Measurements from ENCODE around the gene ZNF26.
"Not testable (repeated sequence)": the region's sequence is repeated elsewhere in the genome, so short reads cannot be mapped to it uniquely, and the experiment has no call there.

ZNF26 gene

GRCh38 chr12:132986001-132986884 lies at the start of gene ZNF26:
ZNF26 (plus strand) TSS chr12:132986367; CDS start chr12:132986841, 474 bp downstream.
- DNase-seq, result peak; percentile 60 to 82 (median 76)

- DNase-seq, result not testable (repeated sequence)
Measured at GRCh38 chr12:132936921-132937320, 49.2 kb upstream of the ZNF26 start.

GRCh38 chr12:132937476-132937875 lies 48.7 kb upstream of the ZNF26 start:
- no peak for DNase-seq

- not testable (repeated sequence) for DNase-seq
Measured at GRCh38 chr12:132938807-132939206, 47.4 kb upstream of the ZNF26 start.

GRCh38 chr12:132940071-132940719 lies 46.0 kb upstream of the ZNF26 start:
- DNase-seq, result no peak

GRCh38 chr12:132941336-132941954 lies 44.7 kb upstream of the ZNF26 start:
- no peak for DNase-seq

GRCh38 chr12:132942611-132943010 lies 43.6 kb upstream of the ZNF26 start:
- no peak for DNase-seq

GRCh38 chr12:132945806-132946205 lies 40.4 kb upstream of the ZNF26 start:
- no peak for DNase-seq

GRCh38 chr12:132946246-132946820 lies 39.8 kb upstream of the ZNF26 start:
- no peak for DNase-seq

- no peak for DNase-seq
Measured at GRCh38 chr12:132948146-132949066, 37.8 kb upstream of the ZNF26 start.

GRCh38 chr12:132949936-132950837 lies 36.0 kb upstream of the ZNF26 start:
- DNase-seq, result no peak

GRCh38 chr12:132950844-132951535 lies 35.2 kb upstream of the ZNF26 start:
- DNase-seq, result no peak

GRCh38 chr12:132951649-132952048 lies 34.5 kb upstream of the ZNF26 start:
- no peak for DNase-seq

- DNase-seq, result no peak
Measured at GRCh38 chr12:132952371-132953162, 33.6 kb upstream of the ZNF26 start.

- DNase-seq, result no peak
Measured at GRCh38 chr12:132953163-132953425, 33.1 kb upstream of the ZNF26 start.

GRCh38 chr12:132953771-132954170 lies 32.4 kb upstream of the ZNF26 start:
- no peak for DNase-seq

- no peak for DNase-seq
Measured at GRCh38 chr12:132954471-132955048, 31.6 kb upstream of the ZNF26 start.

- DNase-seq, result no peak
Measured at GRCh38 chr12:132955094-132956010, 30.8 kb upstream of the ZNF26 start.
